ENCODE measurements around the gene LUC7L.
"Not testable (repeated sequence)": the region's sequence is repeated elsewhere in the genome, so short reads cannot be mapped to it uniquely, and the experiment has no call there.

Gene LUC7L

DNA sequence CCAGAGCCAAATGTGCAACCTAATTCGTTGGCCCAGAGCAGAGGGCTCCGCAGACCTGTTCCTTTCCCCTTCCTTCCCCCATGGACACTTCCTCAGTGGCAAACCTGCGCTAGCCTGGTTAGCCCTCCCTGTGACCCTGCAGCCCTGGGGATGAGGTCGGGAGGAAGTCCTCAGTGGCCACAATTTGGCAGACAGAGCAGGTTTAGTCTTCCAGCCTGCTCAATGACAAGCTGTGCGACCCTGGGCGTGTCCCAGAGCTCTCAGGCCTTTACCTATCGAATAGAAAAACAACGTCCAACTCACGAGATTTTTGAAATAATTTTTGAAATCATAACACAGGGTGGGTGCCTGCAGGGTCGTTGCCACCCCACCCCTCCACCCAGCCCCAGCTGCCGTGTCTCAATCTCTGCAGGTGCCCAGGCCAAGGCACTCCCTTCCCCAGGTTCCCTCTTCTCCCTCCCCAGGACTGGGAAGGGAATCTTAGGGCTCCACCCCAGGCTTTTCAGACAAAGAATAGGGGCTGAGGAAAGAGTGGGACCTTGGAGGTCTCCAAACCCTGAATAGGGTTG is 62.0 kb downstream of the LUC7L start:
- DNase-seq (ENCODE audit: low read depth in 2 of 3, low spot score in 1 of 3) = no peak

DNA sequence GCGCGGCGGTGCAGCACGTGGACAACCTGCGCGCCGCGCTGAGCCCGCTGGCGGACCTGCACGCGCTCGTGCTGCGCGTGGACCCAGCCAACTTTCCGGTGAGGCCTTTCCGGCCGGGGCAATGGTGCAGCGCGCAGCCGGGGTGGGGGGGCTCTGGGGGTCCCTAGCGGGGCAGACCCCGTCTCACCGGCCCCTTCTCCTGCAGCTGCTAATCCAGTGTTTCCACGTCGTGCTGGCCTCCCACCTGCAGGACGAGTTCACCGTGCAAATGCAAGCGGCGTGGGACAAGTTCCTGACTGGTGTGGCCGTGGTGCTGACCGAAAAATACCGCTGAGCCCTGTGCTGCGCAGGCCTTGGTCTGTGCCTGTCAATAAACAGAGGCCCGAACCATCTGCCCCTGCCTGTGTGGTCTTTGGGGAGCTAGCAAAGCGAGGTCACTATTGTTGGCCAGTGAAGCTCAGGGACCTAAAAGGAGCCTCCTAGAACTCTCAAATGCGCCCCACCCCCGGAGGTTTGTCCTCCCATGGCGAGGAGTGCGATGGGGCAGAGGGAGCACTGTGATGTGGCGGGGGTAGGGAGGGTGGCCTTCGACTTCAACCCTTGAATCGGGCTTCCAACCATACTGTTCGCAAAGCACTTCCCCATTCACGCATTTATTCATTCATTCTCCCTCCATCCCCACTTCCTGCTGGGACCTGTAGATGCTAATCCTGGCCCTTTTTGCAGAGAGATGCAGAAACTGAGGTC is 62.7 kb downstream of the LUC7L start:
- DNase-seq (ENCODE audit: low read depth in 2 of 3, low spot score in 1 of 3) = no peak

GRCh38 chr16:165539-166374 is 63.5 kb downstream of the LUC7L start, which contains the start of gene HBM:
TSS of gene HBM (plus strand) at chr16:165978. CDS start at chr16:165998, 20 bp downstream.
- DNase-seq (ENCODE audit: low read depth in 2 of 3, low spot score in 1 of 3) = no peak

GRCh38 chr16:164827-165538 is 64.3 kb downstream of the LUC7L start:
- no peak for DNase-seq (ENCODE audit: low read depth in 2 of 3, low spot score in 1 of 3)

DNA sequence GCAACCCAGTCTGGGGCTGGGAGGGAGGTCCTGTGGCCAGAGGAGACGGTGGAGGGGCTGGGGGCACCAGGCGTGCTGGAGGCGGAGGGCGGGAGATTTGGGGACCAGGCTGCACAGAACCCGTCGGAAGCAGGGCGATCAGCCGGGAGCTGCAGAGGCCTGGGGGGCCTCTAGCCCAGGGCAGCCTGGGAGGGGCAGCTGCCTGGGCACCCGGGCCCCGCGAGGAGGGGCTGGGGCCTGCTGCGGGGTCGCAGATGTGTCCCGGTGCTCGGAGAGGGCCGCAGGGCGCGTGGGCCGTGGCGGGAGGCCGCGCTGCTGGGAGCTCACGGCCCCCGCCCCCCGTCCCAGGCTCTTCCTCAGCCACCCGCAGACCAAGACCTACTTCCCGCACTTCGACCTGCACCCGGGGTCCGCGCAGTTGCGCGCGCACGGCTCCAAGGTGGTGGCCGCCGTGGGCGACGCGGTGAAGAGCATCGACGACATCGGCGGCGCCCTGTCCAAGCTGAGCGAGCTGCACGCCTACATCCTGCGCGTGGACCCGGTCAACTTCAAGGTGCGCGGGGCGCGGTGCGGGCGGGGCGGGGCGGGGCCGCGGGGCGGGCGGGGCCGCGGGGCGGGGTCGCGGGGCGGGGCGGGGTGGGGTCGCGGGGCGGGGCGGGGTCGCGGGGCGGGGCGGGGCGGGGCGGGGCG is 65.0 kb downstream of the LUC7L start:
- not testable (repeated sequence) for DNase-seq (ENCODE audit: low read depth in 2 of 3, low spot score in 1 of 3)

DNA sequence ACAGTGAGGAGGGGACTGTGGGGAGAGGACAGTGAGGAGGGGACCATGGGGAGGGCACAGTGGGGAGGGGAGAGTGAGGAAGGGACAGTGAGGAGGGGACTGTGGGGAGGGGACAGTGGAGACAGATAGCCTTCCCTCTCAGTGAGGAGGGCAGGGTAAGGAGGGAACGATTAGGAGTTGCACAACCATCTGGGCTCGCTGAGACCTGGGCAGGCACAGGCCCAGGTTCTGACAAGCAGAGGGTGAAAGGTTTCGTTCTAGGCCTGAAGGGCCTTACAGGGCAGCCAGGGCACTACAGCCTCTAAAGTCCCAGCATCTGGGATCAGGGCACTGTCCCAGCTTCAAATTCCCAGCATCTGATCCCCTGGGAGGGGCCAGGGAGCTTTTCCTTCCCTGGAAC is 65.6 kb downstream of the LUC7L start:
- not testable (repeated sequence) for DNase-seq (ENCODE audit: low read depth in 2 of 3, low spot score in 1 of 3)

DNA sequence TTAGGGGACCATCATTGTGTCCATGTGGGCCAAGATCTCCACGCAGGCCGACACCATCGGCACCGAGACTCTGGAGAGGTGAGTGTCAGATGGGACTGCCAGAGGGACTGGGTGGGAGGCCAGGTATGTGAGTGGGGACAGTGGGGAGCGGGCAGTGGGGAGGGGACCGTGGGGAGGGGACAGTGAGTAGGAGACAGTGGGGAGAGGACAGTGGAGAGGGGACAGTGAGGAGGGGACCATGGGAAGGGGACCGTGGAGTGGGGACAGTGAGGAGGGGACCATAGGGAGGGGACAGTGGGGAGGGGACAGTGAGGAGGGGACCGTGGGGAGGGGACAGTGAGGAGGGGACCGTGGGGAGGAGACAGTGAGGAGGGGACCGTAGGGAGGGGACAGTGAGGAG is 66.1 kb downstream of the LUC7L start:
- not testable (repeated sequence) for DNase-seq (ENCODE audit: low read depth in 2 of 3, low spot score in 1 of 3)

DNA sequence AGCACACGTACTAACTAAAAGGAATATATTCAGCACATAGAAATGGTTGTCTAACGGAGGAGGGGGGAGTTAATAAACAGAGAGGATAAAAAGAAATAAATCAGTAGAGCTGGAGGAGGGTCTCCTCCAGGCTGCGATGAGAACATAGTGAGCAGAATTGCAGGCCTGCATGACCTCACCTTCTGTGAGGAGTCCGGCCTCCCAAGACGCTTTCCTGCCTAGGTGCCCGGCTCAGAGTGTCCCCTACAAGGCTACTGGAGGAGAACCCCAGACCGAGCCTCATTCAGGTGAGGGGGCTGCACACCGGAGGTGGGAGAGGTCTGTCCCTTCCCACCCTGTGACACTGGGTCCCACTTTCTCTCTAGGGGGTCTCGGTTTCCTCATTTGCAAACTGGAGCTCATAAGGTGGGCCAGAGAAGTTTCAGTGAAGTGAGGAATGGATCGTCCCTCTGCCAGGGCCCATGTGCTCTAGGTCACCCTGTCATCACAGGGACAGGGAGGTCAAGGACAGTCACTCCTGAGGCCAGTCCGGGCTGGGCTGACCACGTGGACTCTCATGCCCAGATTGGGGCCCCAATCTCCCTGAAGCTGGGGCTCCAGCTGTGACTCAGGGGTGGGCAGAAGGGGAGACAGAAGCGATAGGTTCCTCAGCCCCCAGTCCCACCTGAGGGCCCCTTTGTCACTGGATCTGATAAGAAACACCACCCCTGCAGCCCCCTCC is 66.8 kb downstream of the LUC7L start:
- DNase-seq (ENCODE audit: low read depth in 2 of 3, low spot score in 1 of 3) = no peak

DNA sequence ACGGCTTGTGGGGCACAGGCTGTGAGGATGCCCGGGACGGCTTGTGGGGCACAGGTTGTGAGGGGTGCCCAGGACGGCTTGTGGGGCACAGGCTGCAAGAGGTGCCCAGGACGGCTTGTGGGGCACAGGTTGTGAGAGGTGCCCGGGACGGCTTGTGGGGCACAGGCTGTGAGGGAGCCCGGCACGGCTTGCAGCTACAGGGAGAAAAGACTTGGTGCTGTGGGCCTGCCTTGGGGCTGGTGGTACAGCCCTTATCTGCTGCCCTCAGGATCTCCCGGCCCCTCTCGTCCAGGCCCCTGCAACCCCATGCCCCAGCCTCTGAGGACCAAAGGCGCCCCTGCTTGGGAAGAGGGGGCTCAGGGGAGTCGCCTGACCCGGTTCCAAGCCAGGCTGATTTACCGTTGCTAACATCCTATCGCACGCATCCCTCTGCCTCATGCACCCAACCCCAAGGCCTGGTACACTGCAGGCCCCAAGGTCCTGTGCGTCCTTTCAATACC is 68.5 kb downstream of the LUC7L start:
- DNase-seq (ENCODE audit: low read depth in 2 of 3, low spot score in 1 of 3) = no peak

DNA sequence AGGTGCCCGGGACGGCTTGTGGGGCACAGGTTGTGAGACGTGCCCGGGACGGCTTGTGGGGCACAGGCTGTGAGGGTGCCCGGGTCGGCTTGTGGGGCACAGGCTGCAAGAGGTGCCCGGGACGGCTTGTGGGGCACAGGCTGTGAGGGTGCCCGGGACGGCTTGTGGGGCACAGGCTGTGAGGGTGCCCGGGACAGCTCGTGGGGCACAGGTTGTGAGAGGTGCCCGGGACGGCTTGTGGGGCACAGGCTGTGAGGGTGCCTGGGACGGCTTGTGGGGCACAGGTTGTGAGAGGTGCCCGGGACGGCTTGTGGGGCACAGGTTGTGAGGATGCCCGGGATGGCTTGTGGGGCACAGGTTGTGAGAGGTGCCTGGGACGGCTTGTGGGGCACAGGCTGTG is 69.0 kb downstream of the LUC7L start:
- DNase-seq (ENCODE audit: low read depth in 2 of 3, low spot score in 1 of 3) = not testable (repeated sequence)

- DNase-seq (ENCODE audit: low read depth in 2 of 3, low spot score in 1 of 3) = no peak
Observed at GRCh38 chr16:159136-159849, 70.0 kb downstream of the LUC7L start.

DNA sequence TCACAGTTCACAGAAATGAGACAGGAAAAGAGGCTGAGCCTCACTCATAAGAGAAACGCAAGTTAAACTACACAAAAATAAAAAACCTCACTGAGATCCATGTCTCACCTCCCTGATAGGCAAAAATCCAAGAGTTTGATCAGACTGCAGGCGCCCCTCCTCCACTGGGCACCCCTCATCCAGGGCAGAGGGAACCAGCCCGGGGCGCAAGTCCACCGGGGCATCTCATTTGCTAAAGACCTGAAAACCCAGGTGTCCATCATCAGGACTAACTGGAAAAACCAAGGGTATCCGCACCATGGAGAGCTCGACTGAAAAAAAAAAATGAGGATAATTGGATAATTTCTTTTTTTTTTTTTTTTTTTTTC is 74.2 kb downstream of the LUC7L start:
- DNase-seq (ENCODE audit: low read depth in 2 of 3, low spot score in 1 of 3) = no peak

DNA sequence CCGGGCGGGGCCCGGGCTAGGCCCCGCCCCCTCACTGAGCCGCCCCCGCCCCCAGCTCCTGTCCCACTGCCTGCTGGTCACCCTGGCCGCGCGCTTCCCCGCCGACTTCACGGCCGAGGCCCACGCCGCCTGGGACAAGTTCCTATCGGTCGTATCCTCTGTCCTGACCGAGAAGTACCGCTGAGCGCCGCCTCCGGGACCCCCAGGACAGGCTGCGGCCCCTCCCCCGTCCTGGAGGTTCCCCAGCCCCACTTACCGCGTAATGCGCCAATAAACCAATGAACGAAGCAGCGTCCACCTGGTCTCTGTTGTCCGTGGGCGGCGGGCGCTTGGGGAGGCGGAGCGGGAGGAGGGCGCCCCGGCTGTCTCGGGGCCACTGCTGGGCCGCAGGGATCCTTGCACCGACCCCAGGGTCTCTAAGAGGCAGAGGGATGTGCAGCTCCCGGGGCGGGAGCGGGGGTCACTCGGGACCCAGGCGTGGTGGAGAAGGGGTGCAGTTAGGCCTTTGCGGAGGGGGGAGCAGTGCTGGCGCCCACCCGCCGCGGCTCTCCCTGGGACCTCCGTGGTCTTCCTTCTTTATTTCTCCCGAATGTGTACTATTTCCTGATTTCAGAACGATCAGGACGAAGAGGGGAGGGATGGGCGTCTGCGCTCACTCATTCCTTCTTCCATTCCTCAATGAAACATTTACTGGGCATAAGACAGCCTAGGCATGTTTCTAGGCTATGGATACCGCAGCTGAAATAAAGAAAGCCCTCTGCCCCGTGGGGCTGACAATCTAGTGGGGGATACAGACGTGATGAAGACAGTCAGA is 74.8 kb downstream of the LUC7L start:
- no peak for DNase-seq (ENCODE audit: low read depth in 2 of 3, low spot score in 1 of 3)

- not testable (repeated sequence) for DNase-seq (ENCODE audit: low read depth in 2 of 3, low spot score in 1 of 3)
Observed at GRCh38 chr16:153550-154216, 75.6 kb downstream of the LUC7L start.

DNA sequence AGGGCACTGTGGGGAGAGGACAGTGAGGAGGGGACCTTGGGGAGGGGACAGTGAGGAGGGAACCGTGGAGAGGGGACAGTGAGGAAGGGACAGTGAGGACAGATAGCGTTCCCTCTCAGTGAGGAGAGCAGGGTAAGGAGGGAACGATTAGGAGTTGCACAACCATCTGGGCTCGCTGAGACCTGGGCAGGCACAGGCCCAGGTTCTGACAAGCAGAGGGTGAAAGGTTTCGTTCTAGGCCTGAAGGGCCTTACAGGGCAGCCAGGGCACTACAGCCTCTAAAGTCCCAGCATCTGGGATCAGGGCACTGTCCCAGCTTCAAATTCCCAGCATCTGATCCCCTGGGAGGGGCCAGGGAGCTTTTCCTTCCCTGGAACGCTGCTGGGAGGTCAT is 76.1 kb downstream of the LUC7L start:
- DNase-seq (ENCODE audit: low read depth in 2 of 3, low spot score in 1 of 3) = not testable (repeated sequence)

- no peak for DNase-seq (ENCODE audit: low read depth in 2 of 3, low spot score in 1 of 3)
Observed at GRCh38 chr16:152141-153128, 76.8 kb downstream of the LUC7L start, which contains the start of gene HBZ. TSS of gene HBZ (plus strand) at chr16:152644. CDS start at chr16:152910, 266 bp downstream.
